CD4-positive, alpha-beta memory T cell (primary cell): ENCODE results near the gene OPALIN. TPM values are rescaled to one million over a fixed set of nuclear protein-coding genes. Genes with fewer than 3 reads are reported as not detected.

Source experiments
- CTCF ChIA-PET: fragments of 350-600 bp; sonication (Branson Sonifier 250); formaldehyde crosslinking; loops from one replicate; lab custom pipeline; 2021; ENCODE audit warnings: inconsistent platforms; ENCODE audit not compliant: partially characterized antibody; lab: Charles Lee
- POLR2A ChIA-PET: fragments of 350-600 bp; sonication (Branson Sonifier 250); formaldehyde crosslinking; loops from one replicate; lab custom pipeline; 2021; ENCODE audit not compliant: partially characterized antibody; lab: Charles Lee
- DNase-seq, 5 donors: peaks; one replicate each; pipeline versions ENCODE4 v3.0.0 to v3.0.0-alpha.2; 2020 to 2022; ENCODE audit warnings: mixed read lengths in 1 of 5
- H3K27ac ChIP-seq: one replicate; pipeline ENCODE4 v1.7.0; 2013; ENCODE audit warnings: low read depth, low read length
- H3K27me3 ChIP-seq: 2 replicates; pipeline ENCODE4 v1.7.0; 2013; ENCODE audit warnings: mild to moderate bottlenecking, low read length, moderate library complexity; ENCODE audit not compliant: insufficient read depth
- H3K36me3 ChIP-seq: 2 replicates; pipeline ENCODE4 v1.7.0; 2013; ENCODE audit warnings: mild to moderate bottlenecking, low read length, moderate library complexity; ENCODE audit not compliant: insufficient read depth
- H3K4me1 ChIP-seq: 2 replicates; pipeline ENCODE4 v1.7.0; 2013; ENCODE audit warnings: mild to moderate bottlenecking, low read length, moderate library complexity; ENCODE audit not compliant: insufficient read depth
- H3K4me3 ChIP-seq, 2 donors: one replicate each; pipeline ENCODE4 v1.7.0; 2013; ENCODE audit warnings: low read length in 2 of 2, mild to moderate bottlenecking in 1 of 2
- H3K9me3 ChIP-seq, 2 donors: one replicate each; pipeline ENCODE4 v1.7.0; 2013; ENCODE audit warnings: low read length in 2 of 2, control low read depth in 1 of 2; ENCODE audit not compliant: control insufficient read depth in 1 of 2
- H3K27ac Mint-ChIP-seq, 7 donors: one replicate each; pipeline ENCODE4 v1.8.0; 2020 to 2021; ENCODE audit warnings: mixed read lengths in 7 of 7, mild to moderate bottlenecking in 6 of 7, inconsistent platforms in 3 of 7, moderate library complexity in 3 of 7
- H3K27me3 Mint-ChIP-seq, 2 donors: one replicate each; pipeline ENCODE4 v1.8.0; 2020 to 2021; ENCODE audit warnings: mixed read lengths in 2 of 2
- H3K36me3 Mint-ChIP-seq, 2 donors: one replicate each; pipeline ENCODE4 v1.8.0; 2020 to 2021; ENCODE audit warnings: mixed read lengths in 2 of 2, inconsistent platforms in 1 of 2, mild to moderate bottlenecking in 1 of 2
- H3K4me1 Mint-ChIP-seq, 4 donors: one replicate each; pipeline ENCODE4 v1.8.0; 2020 to 2021; ENCODE audit warnings: mixed read lengths in 4 of 4, mild to moderate bottlenecking in 1 of 4
- H3K4me3 Mint-ChIP-seq, 8 donors: one replicate each; pipeline ENCODE4 v1.8.0; 2020 to 2021; ENCODE audit warnings: mixed read lengths in 8 of 8, mild to moderate bottlenecking in 7 of 8, moderate library complexity in 6 of 8, inconsistent platforms in 3 of 8
- H3K9me3 Mint-ChIP-seq, 8 donors: one replicate each; pipeline ENCODE4 v1.8.0; 2020 to 2021; ENCODE audit warnings: mixed read lengths in 8 of 8, mild to moderate bottlenecking in 5 of 8, inconsistent platforms in 3 of 8, moderate library complexity in 1 of 8
- intact Hi-C: fragments of 100-400 bp; cut with micrococcal nuclease; formaldehyde crosslinking; loops from one replicate; pipeline ENCODE4 v1.15.1; 2023
- polyA plus RNA-seq, 2 donors: library from polyadenylated mRNA; unstranded; fragments of 300-500 nt; fragmentation: Illumina TruSeq; gene quantifications; one replicate each; pipeline ENCODE4 v1.2.3, GENCODE V29; 2021
- total RNA-seq, 2 experiments: library from RNA; stranded (reverse); gene quantifications; one replicate each; pipeline ENCODE4 v1.2.3, GENCODE V29; 2021

Gene OPALIN
- total RNA-seq (not detected), polyA plus RNA-seq (not detected)

GRCh38 chr10:96358851-96359540 is at the start of gene OPALIN:
OPALIN (minus strand) TSS chr10:96359002; CDS start chr10:96358896, 106 bp downstream.
- intact Hi-C loops, result no loop called here
- no peak for DNase-seq
- Mint-ChIP-seq H3K9me3 (peaks cover 0 to 2% (median 0%) of the 10 kb centered on the region in 8 donors), H3K36me3 (no peaks in the 10 kb centered on the region), H3K27ac (peak within 1 kb of the TSS in 2 of 7 donors; percentile 28 to 59), H3K27me3 (peaks cover 10 to 24% of the 10 kb centered on the region in 2 donors), H3K4me3 (no peak within 1 kb of the TSS), H3K4me1 (no peaks in the 10 kb centered on the region)
- H3K9me3 ChIP-seq, result no peaks in the 10 kb centered on the region
- H3K36me3 ChIP-seq, result no peaks in the 10 kb centered on the region
- H3K4me1 ChIP-seq, result no peaks in the 10 kb centered on the region
- no peak within 1 kb of the TSS for H3K4me3 ChIP-seq
- ChIA-PET POLR2A (no interaction called here), CTCF (interaction anchor here (0.9 to 3.3 kb wide), 3 partner anchors 11 to 15 kb away, joined by 4 to 17 read pairs (median 6); no protein-coding TSS in a partner anchor)
- no peak within 1 kb of the TSS for H3K27ac ChIP-seq
- no peaks in the 10 kb centered on the region for H3K27me3 ChIP-seq

- H3K36me3 ChIP-seq, result no peaks in the 10 kb centered on the region
- H3K4me3 ChIP-seq, result no peak overlapping the region
- Mint-ChIP-seq H3K27ac (no peak overlapping the region), H3K9me3 (no peaks in the 10 kb centered on the region), H3K4me1 (no peaks in the 10 kb centered on the region), H3K4me3 (no peak overlapping the region), H3K27me3 (peaks cover 28 to 39% of the 10 kb centered on the region in 2 donors), H3K36me3 (no peaks in the 10 kb centered on the region)
- no peaks in the 10 kb centered on the region for H3K9me3 ChIP-seq
- peaks cover 3% of the 10 kb centered on the region for H3K27me3 ChIP-seq
- intact Hi-C loops, result no loop called here
- no peak for DNase-seq
- H3K4me1 ChIP-seq, result no peaks in the 10 kb centered on the region
- ChIA-PET CTCF (interaction anchor here (3.7 kb wide), 1 partner anchor 10 kb away, joined by 11 read pairs; no protein-coding TSS in a partner anchor), POLR2A (no interaction called here)
- no peak overlapping the region for H3K27ac ChIP-seq
These were observed 49.4 kb upstream of the OPALIN start for GRCh38 chr10:96408201-96408600.

- Histone ChIP-seq H3K36me3 (no peaks in the 10 kb centered on the region), H3K4me3 (no peak overlapping the region), H3K4me1 (no peaks in the 10 kb centered on the region), H3K27me3 (peaks cover 3% of the 10 kb centered on the region), H3K9me3 (no peaks in the 10 kb centered on the region), H3K27ac (no peak overlapping the region)
- Mint-ChIP-seq H3K4me1 (no peaks in the 10 kb centered on the region), H3K4me3 (no peak overlapping the region), H3K27ac (no peak overlapping the region), H3K36me3 (no peaks in the 10 kb centered on the region), H3K9me3 (no peaks in the 10 kb centered on the region), H3K27me3 (peaks cover 27 to 38% of the 10 kb centered on the region in 2 donors)
- ChIA-PET POLR2A (no interaction called here), CTCF (interaction anchor here (1.2 to 3.7 kb wide), 2 partner anchors 9 to 13 kb away, joined by 3 to 11 read pairs; no protein-coding TSS in a partner anchor)
- intact Hi-C loops, result no loop called here
- DNase-seq, result no peak
These were observed 48.8 kb upstream of the OPALIN start for GRCh38 chr10:96407560-96408069.

GRCh38 chr10:96406091-96406490 is 47.3 kb upstream of the OPALIN start:
- ChIA-PET POLR2A (no interaction called here), CTCF (no interaction called here)
- H3K9me3 Mint-ChIP-seq, result no peaks in the 10 kb centered on the region
- intact Hi-C loops, result no loop called here
- H3K27me3 Mint-ChIP-seq, result peaks cover 29 to 40% of the 10 kb centered on the region in 2 donors
- no peaks in the 10 kb centered on the region for H3K36me3 ChIP-seq
- no peak for DNase-seq
- peaks cover 3% of the 10 kb centered on the region for H3K27me3 ChIP-seq
- H3K27ac Mint-ChIP-seq, result no peak overlapping the region
- H3K36me3 Mint-ChIP-seq, result no peaks in the 10 kb centered on the region
- no peaks in the 10 kb centered on the region for H3K9me3 ChIP-seq
- no peaks in the 10 kb centered on the region for H3K4me1 Mint-ChIP-seq
- no peaks in the 10 kb centered on the region for H3K4me1 ChIP-seq
- no peak overlapping the region for H3K4me3 Mint-ChIP-seq
- H3K4me3 ChIP-seq, result no peak overlapping the region
- no peak overlapping the region for H3K27ac ChIP-seq

- intact Hi-C loops, result no loop called here
- no peak overlapping the region for H3K4me3 ChIP-seq
- no peaks in the 10 kb centered on the region for H3K4me1 Mint-ChIP-seq
- peaks cover 34 to 48% of the 10 kb centered on the region in 2 donors for H3K27me3 Mint-ChIP-seq
- no peaks in the 10 kb centered on the region for H3K9me3 Mint-ChIP-seq
- H3K27me3 ChIP-seq, result no peaks in the 10 kb centered on the region
- H3K27ac Mint-ChIP-seq, result no peak overlapping the region
- no peaks in the 10 kb centered on the region for H3K36me3 Mint-ChIP-seq
- no peaks in the 10 kb centered on the region for H3K4me1 ChIP-seq
- CTCF ChIA-PET, result no interaction called here
- no peaks in the 10 kb centered on the region for H3K9me3 ChIP-seq
- POLR2A ChIA-PET, result no interaction called here
- H3K36me3 ChIP-seq, result no peaks in the 10 kb centered on the region
- no peak for DNase-seq
- no peak overlapping the region for H3K4me3 Mint-ChIP-seq
- no peak overlapping the region for H3K27ac ChIP-seq
These were observed 43.9 kb upstream of the OPALIN start for GRCh38 chr10:96402417-96403305.

GRCh38 chr10:96401036-96401435 is 42.2 kb upstream of the OPALIN start:
- DNase-seq, result no peak
- Mint-ChIP-seq H3K4me3 (no peak overlapping the region), H3K9me3 (no peaks in the 10 kb centered on the region), H3K36me3 (no peaks in the 10 kb centered on the region), H3K27me3 (peaks cover 26 to 38% of the 10 kb centered on the region in 2 donors), H3K27ac (no peak overlapping the region), H3K4me1 (peaks cover 0 to 2% (median under 1%) of the 10 kb centered on the region in 4 donors)
- intact Hi-C loops, result no loop called here
- ChIA-PET POLR2A (no interaction called here), CTCF (no interaction called here)
- Histone ChIP-seq H3K27me3 (no peaks in the 10 kb centered on the region), H3K4me3 (no peak overlapping the region), H3K4me1 (no peaks in the 10 kb centered on the region), H3K27ac (no peak overlapping the region), H3K9me3 (no peaks in the 10 kb centered on the region), H3K36me3 (no peaks in the 10 kb centered on the region)

GRCh38 chr10:96400465-96400864 is 41.7 kb upstream of the OPALIN start:
- no peak overlapping the region for H3K27ac Mint-ChIP-seq
- Histone ChIP-seq H3K27ac (no peak overlapping the region), H3K36me3 (no peaks in the 10 kb centered on the region), H3K4me3 (no peak overlapping the region), H3K4me1 (no peaks in the 10 kb centered on the region), H3K27me3 (no peaks in the 10 kb centered on the region), H3K9me3 (no peaks in the 10 kb centered on the region)
- DNase-seq, result no peak
- H3K4me1 Mint-ChIP-seq, result peaks cover 0 to 4% (median 2%) of the 10 kb centered on the region in 4 donors
- H3K9me3 Mint-ChIP-seq, result no peaks in the 10 kb centered on the region
- H3K27me3 Mint-ChIP-seq, result peaks cover 26 to 39% of the 10 kb centered on the region in 2 donors
- intact Hi-C loops, result no loop called here
- CTCF ChIA-PET, result no interaction called here
- POLR2A ChIA-PET, result no interaction called here
- H3K36me3 Mint-ChIP-seq, result no peaks in the 10 kb centered on the region
- H3K4me3 Mint-ChIP-seq, result no peak overlapping the region
